T-helper 2 cell treated with Interferon-gamma antibody and Interleukin-4, amounts not matched to agents 100 ng/mL and 5 ng/mL, for 36 hours (primary cell): ENCODE data around the gene LRRC32. TPM values are rescaled to one million over a fixed set of nuclear protein-coding genes. Genes with fewer than 3 reads are reported as not detected.
"Not testable (repeated sequence)": the region's sequence is repeated elsewhere in the genome, so short reads cannot be mapped to it uniquely, and the experiment has no call there.

Source experiments
- intact Hi-C: fragments of 100-400 bp; cut with micrococcal nuclease; formaldehyde crosslinking; loops from one replicate; pipeline ENCODE4 v1.15.1; 2023
- total RNA-seq: library from RNA; stranded (reverse); gene quantifications from 2 replicates; pipeline ENCODE4 v1.2.3, GENCODE V29; 2022

The LRRC32 gene
- total RNA-seq, 1 donor from 2014 or later, result 11.4 TPM

DNA sequence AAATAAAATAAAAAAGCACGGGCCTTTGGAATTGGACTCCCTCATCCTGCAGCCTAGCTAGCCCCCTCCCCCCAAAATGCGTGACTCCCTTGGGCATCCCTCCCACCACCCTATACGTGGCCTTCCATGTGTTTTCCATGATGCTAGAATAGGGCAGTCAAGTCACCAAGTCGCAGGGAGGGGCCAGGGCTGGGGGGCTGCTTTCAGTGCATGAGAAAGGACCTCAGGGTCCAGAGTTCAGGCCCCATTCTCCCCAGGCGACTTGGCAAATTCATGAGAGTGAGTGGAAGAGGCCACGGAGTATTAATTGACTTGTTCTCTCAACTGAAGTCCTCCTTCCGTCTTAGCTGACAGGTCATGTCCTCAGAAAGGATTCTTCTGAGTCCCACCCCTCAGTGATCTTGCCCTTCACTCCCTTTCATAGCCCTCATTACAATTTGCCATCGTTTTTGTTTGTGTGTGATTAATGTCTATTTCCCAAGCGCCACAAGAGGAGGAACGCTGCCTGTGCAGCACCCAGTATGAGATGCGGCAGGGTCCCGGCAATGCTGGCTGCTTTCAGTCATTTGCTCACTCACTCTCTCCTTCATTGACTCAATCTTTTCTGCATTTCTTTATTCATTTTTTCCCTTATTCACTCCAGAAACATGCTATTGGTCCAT lies 17.4 kb downstream of the LRRC32 start:
- intact Hi-C loops, result no loop called here

DNA sequence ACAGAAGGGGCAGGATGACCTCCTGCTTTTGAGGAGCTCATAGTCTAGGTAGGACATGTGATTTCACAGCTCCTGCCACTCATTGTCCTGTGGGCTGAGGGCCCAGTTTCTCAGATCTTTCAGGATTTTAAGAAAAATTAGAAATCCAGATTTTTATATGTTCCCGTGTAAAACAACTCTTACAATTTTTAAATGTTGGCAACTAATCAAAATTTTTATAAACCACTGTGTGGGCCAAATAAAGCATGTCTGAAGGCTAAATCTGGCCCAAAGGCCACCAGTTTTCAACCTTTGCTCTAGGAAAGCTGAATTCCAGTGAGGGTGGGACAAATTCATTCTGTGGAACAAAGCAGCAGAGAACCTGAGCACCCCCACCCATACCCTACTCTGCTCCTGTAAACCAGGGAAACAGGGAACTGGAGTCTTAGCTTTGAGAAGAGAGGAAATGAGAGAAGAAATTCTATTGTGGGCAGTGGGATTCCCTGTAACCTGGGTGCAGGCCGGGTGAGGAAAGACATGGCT lies 20.6 kb downstream of the LRRC32 start:
- intact Hi-C loops, result no loop called here

DNA sequence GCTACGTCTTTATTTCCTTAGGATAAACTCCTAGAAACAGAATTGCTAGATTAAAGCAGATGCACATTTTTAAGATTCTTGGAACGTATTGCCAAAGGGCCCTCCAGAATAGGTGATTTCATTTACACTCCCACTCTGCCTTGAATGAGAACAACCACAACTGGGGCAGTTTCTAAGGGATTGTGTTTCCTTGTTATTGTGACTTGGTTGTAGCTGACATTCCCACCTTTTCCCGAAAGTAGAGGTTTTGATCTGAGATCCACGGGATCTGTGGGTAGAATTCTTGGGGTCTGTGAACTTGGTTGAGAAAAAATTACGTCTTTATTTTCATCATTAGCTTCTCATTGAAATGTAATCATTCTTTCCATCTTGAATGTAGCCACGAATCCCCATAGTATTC lies 21.5 kb downstream of the LRRC32 start:
- intact Hi-C loops, result no loop called here

DNA sequence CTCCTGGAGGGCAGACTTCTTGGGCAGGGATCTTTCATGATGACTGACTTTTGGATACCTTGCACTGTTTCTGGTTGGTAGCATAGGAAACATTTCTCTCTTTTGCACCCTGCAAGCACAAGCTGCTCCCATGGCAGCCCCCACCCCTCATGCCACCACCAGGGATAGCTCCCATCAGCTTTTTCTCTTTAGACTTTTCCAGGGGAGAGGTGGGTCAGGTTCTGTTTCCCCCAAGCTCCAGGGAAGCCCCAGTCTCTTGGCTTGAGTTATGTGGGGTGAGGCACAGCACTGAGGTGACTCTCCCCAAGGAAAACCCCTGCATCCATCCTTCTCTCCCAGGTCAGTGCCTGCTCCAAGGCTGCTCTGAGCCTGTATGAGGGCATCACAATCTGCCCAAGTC lies 22.5 kb downstream of the LRRC32 start:
- intact Hi-C loops, result no loop called here

DNA sequence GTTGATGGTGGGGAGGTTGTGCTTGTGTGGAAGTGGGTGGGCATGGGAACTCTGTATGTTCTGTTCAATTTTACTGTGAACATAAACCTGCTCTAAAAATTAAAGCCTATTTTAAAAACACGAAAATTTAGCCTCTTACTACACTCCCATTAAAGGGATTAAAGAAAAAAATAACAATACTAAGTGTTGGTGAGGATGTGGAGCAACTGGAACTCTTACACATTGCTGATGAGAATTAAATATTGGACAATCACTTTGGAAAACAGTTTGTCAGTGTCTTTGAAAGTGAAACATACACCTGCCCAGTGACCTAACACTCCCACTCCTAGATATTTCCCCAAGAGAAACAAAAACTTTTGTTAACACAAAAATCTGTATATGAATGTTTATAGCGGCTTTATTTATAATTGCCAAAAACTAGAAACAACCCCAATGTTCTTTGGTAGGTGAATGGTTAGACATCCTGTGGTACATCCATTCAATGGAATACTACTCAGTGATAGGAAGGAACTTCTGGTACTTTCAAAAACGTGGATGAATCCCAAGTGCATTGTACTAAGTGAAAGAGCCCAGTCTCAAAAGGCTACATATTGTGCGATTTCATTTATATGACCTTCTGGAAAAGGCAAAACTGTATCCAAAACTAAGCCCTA lies 23.5 kb downstream of the LRRC32 start:
- intact Hi-C loops, result no loop called here

GRCh38 chr11:76644591-76644990 lies 26.0 kb downstream of the LRRC32 start:
- intact Hi-C loops, result no loop called here

DNA sequence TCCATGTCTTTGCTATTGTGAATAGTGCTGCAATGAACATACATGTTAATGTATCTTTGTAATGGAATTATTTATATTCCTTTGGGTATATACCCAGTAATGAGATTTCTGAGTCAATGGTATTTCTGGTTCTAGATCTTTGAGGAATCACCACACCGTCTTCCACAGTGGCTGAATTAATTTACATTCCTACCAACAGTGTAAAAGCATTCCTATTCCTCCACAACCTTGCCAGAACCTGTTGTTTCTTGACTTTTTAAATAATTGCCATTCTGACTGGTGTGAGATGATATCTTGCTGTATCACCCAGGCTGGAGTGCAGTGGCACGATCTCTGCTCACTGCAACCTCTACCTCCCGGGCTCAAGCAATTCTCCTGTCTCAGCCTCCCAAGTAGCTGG lies 26.8 kb downstream of the LRRC32 start:
- intact Hi-C loops, result not testable (repeated sequence)

GRCh38 chr11:76642341-76642740 lies 28.2 kb downstream of the LRRC32 start:
- intact Hi-C loops, result no loop called here

DNA sequence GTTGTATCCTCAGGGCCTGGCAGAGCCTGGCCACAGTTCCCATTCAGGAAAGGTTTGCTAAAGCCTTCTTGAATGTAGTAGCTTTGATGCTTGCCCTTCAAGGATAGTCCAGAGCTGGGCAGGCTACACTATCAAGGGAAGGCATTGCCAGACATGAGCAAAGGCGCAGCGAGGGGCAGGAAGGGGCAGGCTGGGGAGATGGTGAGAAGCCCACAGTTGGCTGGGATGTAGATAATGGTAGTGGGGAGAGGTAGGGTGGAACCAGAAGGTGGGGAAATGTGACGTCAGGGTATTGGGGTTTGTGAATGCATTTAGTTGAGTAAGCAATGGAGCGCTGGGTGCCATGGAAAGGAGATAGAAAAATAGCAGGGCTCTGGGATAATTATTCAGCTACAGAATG lies 28.6 kb downstream of the LRRC32 start:
- intact Hi-C loops, result no loop called here

- intact Hi-C loops, result no loop called here
These were observed 30.0 kb downstream of the LRRC32 start for GRCh38 chr11:76640501-76640900.

- intact Hi-C loops, result no loop called here
These were observed 30.9 kb downstream of the LRRC32 start for GRCh38 chr11:76639621-76640020.

GRCh38 chr11:76638270-76639197 lies 32.0 kb downstream of the LRRC32 start:
- intact Hi-C loops, result no loop called here

GRCh38 chr11:76637491-76638269 lies 32.9 kb downstream of the LRRC32 start:
- intact Hi-C loops, result no loop called here

DNA sequence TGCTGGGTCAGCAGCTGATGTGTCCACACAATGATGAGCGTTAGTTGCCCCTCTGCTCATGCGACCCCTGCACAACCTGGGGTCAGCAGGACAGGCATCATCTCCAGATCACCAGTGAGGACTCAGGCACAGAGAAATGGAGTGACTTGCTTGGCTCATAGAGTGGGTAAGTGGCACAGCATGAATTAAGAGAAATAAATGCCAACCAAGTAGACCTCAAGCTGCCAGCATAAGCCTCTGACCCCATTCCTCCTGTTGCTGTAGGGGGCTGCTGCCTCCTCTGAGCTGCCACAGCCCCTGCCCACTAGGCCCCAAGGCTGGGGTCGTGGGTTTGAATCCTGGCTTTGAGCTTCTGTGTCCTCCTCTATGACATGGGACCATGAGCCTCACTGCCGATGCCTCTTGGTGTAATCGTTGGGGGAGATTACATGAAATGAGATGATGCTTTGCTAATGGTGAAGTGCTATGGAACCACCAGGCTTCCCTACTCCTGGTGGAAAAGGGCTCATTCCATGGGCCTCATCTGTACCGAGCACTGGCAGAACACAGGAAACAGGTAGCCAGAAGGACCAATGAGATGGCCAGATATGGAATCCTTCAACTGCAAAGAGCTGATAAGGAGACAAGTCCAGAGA lies 33.6 kb downstream of the LRRC32 start:
- intact Hi-C loops, result no loop called here

- intact Hi-C loops, result no loop called here
These were observed 34.4 kb downstream of the LRRC32 start for GRCh38 chr11:76635991-76636738.

- intact Hi-C loops, result no loop called here
These were observed 35.7 kb downstream of the LRRC32 start for GRCh38 chr11:76634886-76635285.

DNA sequence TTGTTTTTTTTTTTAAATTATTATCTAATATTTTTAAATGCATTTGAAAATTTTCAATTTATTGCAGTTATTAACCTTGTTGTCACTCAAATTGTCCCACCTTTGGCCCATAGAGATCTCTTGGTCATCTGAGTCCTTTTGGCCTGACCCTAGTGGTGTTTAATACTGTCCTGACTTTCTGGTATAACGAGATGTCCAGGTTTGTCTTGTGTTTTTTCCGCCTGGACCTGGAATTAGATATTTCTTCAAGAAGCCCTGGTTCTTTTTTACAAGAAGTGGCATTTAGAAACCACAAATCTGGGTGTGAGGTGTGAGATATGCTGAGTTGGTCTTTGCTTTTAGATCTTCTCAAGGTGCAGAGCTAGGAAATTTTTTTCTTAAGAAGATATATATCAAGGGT lies 38.1 kb downstream of the LRRC32 start:
- intact Hi-C loops, result no loop called here

GRCh38 chr11:76631566-76632308 lies 38.8 kb downstream of the LRRC32 start:
- intact Hi-C loops, result no loop called here

GRCh38 chr11:76630600-76631281 lies 39.8 kb downstream of the LRRC32 start:
- intact Hi-C loops, result no loop called here
